ENCODE measurements around the gene TMC1.

- TF ChIP-seq EP300 (IDR thresholded peaks at IDR 0.05) (no peak), CTCF (IDR thresholded peaks at IDR 0.05) (no peak), POLR2AphosphoS5 (IDR thresholded peaks at IDR 0.05) (no peak)
Measured at GRCh38 chr9:72809586-72809985, 288.2 kb downstream of the TMC1 start.

All from suprapubic skin (tissue), 4 donors.